CD4-positive, alpha-beta memory T cell (primary cell): ENCODE results near the gene KLKB1. TPM values are rescaled to one million over a fixed set of nuclear protein-coding genes. Genes with fewer than 3 reads are reported as not detected.
A peak's percentile ranks its signal among the peaks of the same experiment; 100 is the strongest.

Source experiments
- CTCF ChIA-PET: fragments of 350-600 bp; sonication (Branson Sonifier 250); formaldehyde crosslinking; loops from one replicate; lab custom pipeline; 2021; ENCODE audit warnings: inconsistent platforms; ENCODE audit not compliant: partially characterized antibody; lab: Charles Lee
- POLR2A ChIA-PET: fragments of 350-600 bp; sonication (Branson Sonifier 250); formaldehyde crosslinking; loops from one replicate; lab custom pipeline; 2021; ENCODE audit not compliant: partially characterized antibody; lab: Charles Lee
- DNase-seq, 5 donors: peaks; one replicate each; pipeline versions ENCODE4 v3.0.0 to v3.0.0-alpha.2; 2020 to 2022; ENCODE audit warnings: mixed read lengths in 1 of 5
- H3K27ac ChIP-seq: one replicate; pipeline ENCODE4 v1.7.0; 2013; ENCODE audit warnings: low read depth, low read length
- H3K27me3 ChIP-seq: 2 replicates; pipeline ENCODE4 v1.7.0; 2013; ENCODE audit warnings: mild to moderate bottlenecking, low read length, moderate library complexity; ENCODE audit not compliant: insufficient read depth
- H3K36me3 ChIP-seq: 2 replicates; pipeline ENCODE4 v1.7.0; 2013; ENCODE audit warnings: mild to moderate bottlenecking, low read length, moderate library complexity; ENCODE audit not compliant: insufficient read depth
- H3K4me1 ChIP-seq: 2 replicates; pipeline ENCODE4 v1.7.0; 2013; ENCODE audit warnings: mild to moderate bottlenecking, low read length, moderate library complexity; ENCODE audit not compliant: insufficient read depth
- H3K4me3 ChIP-seq, 2 donors: one replicate each; pipeline ENCODE4 v1.7.0; 2013; ENCODE audit warnings: low read length in 2 of 2, mild to moderate bottlenecking in 1 of 2
- H3K9me3 ChIP-seq, 2 donors: one replicate each; pipeline ENCODE4 v1.7.0; 2013; ENCODE audit warnings: low read length in 2 of 2, control low read depth in 1 of 2; ENCODE audit not compliant: control insufficient read depth in 1 of 2
- H3K27ac Mint-ChIP-seq, 7 donors: one replicate each; pipeline ENCODE4 v1.8.0; 2020 to 2021; ENCODE audit warnings: mixed read lengths in 7 of 7, mild to moderate bottlenecking in 6 of 7, inconsistent platforms in 3 of 7, moderate library complexity in 3 of 7
- H3K27me3 Mint-ChIP-seq, 2 donors: one replicate each; pipeline ENCODE4 v1.8.0; 2020 to 2021; ENCODE audit warnings: mixed read lengths in 2 of 2
- H3K36me3 Mint-ChIP-seq, 2 donors: one replicate each; pipeline ENCODE4 v1.8.0; 2020 to 2021; ENCODE audit warnings: mixed read lengths in 2 of 2, inconsistent platforms in 1 of 2, mild to moderate bottlenecking in 1 of 2
- H3K4me1 Mint-ChIP-seq, 4 donors: one replicate each; pipeline ENCODE4 v1.8.0; 2020 to 2021; ENCODE audit warnings: mixed read lengths in 4 of 4, mild to moderate bottlenecking in 1 of 4
- H3K4me3 Mint-ChIP-seq, 8 donors: one replicate each; pipeline ENCODE4 v1.8.0; 2020 to 2021; ENCODE audit warnings: mixed read lengths in 8 of 8, mild to moderate bottlenecking in 7 of 8, moderate library complexity in 6 of 8, inconsistent platforms in 3 of 8
- H3K9me3 Mint-ChIP-seq, 8 donors: one replicate each; pipeline ENCODE4 v1.8.0; 2020 to 2021; ENCODE audit warnings: mixed read lengths in 8 of 8, mild to moderate bottlenecking in 5 of 8, inconsistent platforms in 3 of 8, moderate library complexity in 1 of 8
- intact Hi-C: fragments of 100-400 bp; cut with micrococcal nuclease; formaldehyde crosslinking; loops from one replicate; pipeline ENCODE4 v1.15.1; 2023
- polyA plus RNA-seq, 2 donors: library from polyadenylated mRNA; unstranded; fragments of 300-500 nt; fragmentation: Illumina TruSeq; gene quantifications; one replicate each; pipeline ENCODE4 v1.2.3, GENCODE V29; 2021
- total RNA-seq, 2 experiments: library from RNA; stranded (reverse); gene quantifications; one replicate each; pipeline ENCODE4 v1.2.3, GENCODE V29; 2021

KLKB1 gene
- total and polyA plus RNA-seq, 4 experiments from 2014 or later: 1.2 to 1.4 TPM; not detected in 2

GRCh38 chr4:186203406-186203805, 23.9 kb upstream of the KLKB1 start:
- Mint-ChIP-seq H3K9me3 (no peaks in the 10 kb centered on the region), H3K36me3 (peaks cover 12 to 14% of the 10 kb centered on the region in 2 donors), H3K27ac (peak overlapping the region in 5 of 7 donors; percentile 80 to 94 (median 89)), H3K4me1 (peaks cover 11 to 47% (median 19%) of the 10 kb centered on the region in 4 donors), H3K4me3 (peak overlapping the region in 4 of 8 donors; percentile 19 to 84 (median 50)), H3K27me3 (no peaks in the 10 kb centered on the region)
- H3K4me1 ChIP-seq: no peaks in the 10 kb centered on the region
- ChIA-PET POLR2A (interaction anchor here (2.8 to 6.6 kb wide), 2 partner anchors 11 to 135 kb away, joined by 11 to 131 read pairs; partner anchors contain the start of genes CYP4V2 and TLR3), CTCF (interaction anchor here (0.7 to 5.1 kb wide), 5 partner anchors 9 to 135 kb away, joined by 3 to 45 read pairs (median 7); partner anchors contain the start of genes CYP4V2 and TLR3)
- intact Hi-C loops: loop anchor here (5.0 to 10.0 kb wide), 3 partner anchors 41 to 1669 kb away; partner anchors contain the start of gene CCDC110
- DNase-seq: peak in 1 of 5 donors; percentile 53
- peak overlapping the region; percentile 34 for H3K27ac ChIP-seq
- H3K9me3 ChIP-seq: no peaks in the 10 kb centered on the region
- no peak overlapping the region for H3K4me3 ChIP-seq
- no peaks in the 10 kb centered on the region for H3K27me3 ChIP-seq
- no peaks in the 10 kb centered on the region for H3K36me3 ChIP-seq

GRCh38 chr4:186204103-186204559, 23.2 kb upstream of the KLKB1 start:
- Mint-ChIP-seq H3K27me3 (no peaks in the 10 kb centered on the region), H3K36me3 (peaks cover 15 to 21% of the 10 kb centered on the region in 2 donors), H3K4me3 (peak overlapping the region; percentile 34 to 84 (median 70)), H3K4me1 (peaks cover 11 to 47% (median 19%) of the 10 kb centered on the region in 4 donors), H3K9me3 (peaks cover 0 to 4% (median 0%) of the 10 kb centered on the region in 8 donors), H3K27ac (peak overlapping the region; percentile 9 to 97 (median 86))
- Histone ChIP-seq H3K4me1 (no peaks in the 10 kb centered on the region), H3K36me3 (no peaks in the 10 kb centered on the region), H3K27ac (peak overlapping the region; percentile 54), H3K27me3 (no peaks in the 10 kb centered on the region), H3K4me3 (peak overlapping the region in 1 of 2 donors; percentile 23), H3K9me3 (no peaks in the 10 kb centered on the region)
- peak in 4 of 5 donors; percentile 46 to 92 (median 80) for DNase-seq
- intact Hi-C loops: loop anchor here (1.0 to 10.0 kb wide), 4 partner anchors 13 to 1669 kb away; partner anchors contain the start of genes CCDC110 and CYP4V2
- POLR2A ChIA-PET: interaction anchor here (6.6 kb wide), 1 partner anchor 12 kb away, joined by 131 read pairs; the partner anchor contains the start of gene CYP4V2
- CTCF ChIA-PET: interaction anchor here (0.7 to 5.1 kb wide), 5 partner anchors 10 to 136 kb away, joined by 3 to 45 read pairs (median 7); partner anchors contain the start of genes CYP4V2 and TLR3

GRCh38 chr4:186204686-186205085, 22.6 kb upstream of the KLKB1 start:
- Mint-ChIP-seq H3K4me1 (peaks cover 11 to 47% (median 20%) of the 10 kb centered on the region in 4 donors), H3K4me3 (peak overlapping the region; percentile 29 to 84 (median 70)), H3K36me3 (peaks cover 21 to 27% of the 10 kb centered on the region in 2 donors), H3K9me3 (peaks cover 0 to 6% (median under 1%) of the 10 kb centered on the region in 8 donors), H3K27me3 (no peaks in the 10 kb centered on the region), H3K27ac (peak overlapping the region in 6 of 7 donors; percentile 74 to 97 (median 83))
- intact Hi-C loops: loop anchor here (1.0 to 10.0 kb wide), 4 partner anchors 13 to 1670 kb away; partner anchors contain the start of genes CCDC110 and CYP4V2
- Histone ChIP-seq H3K9me3 (no peaks in the 10 kb centered on the region), H3K4me3 (peak overlapping the region in 1 of 2 donors; percentile 23), H3K27me3 (no peaks in the 10 kb centered on the region), H3K36me3 (no peaks in the 10 kb centered on the region), H3K27ac (peak overlapping the region; percentile 54), H3K4me1 (no peaks in the 10 kb centered on the region)
- CTCF ChIA-PET: interaction anchor here (1.4 to 5.1 kb wide), 2 partner anchors 11 to 14 kb away, joined by 7 to 45 read pairs; partner anchors contain the start of gene CYP4V2
- POLR2A ChIA-PET: interaction anchor here (6.6 kb wide), 1 partner anchor 12 kb away, joined by 131 read pairs; the partner anchor contains the start of gene CYP4V2
- DNase-seq: peak in 1 of 5 donors; percentile 73

GRCh38 chr4:186205156-186205555, 22.2 kb upstream of the KLKB1 start:
- no peaks in the 10 kb centered on the region for H3K27me3 ChIP-seq
- H3K4me1 ChIP-seq: no peaks in the 10 kb centered on the region
- H3K36me3 ChIP-seq: no peaks in the 10 kb centered on the region
- Mint-ChIP-seq H3K4me3 (no peak overlapping the region), H3K36me3 (peaks cover 24 to 31% of the 10 kb centered on the region in 2 donors), H3K4me1 (peaks cover 11 to 47% (median 20%) of the 10 kb centered on the region in 4 donors), H3K9me3 (peaks cover 0 to 6% (median under 1%) of the 10 kb centered on the region in 8 donors), H3K27ac (peak overlapping the region in 5 of 7 donors; percentile 13 to 75 (median 42)), H3K27me3 (no peaks in the 10 kb centered on the region)
- peak overlapping the region; percentile 54 for H3K27ac ChIP-seq
- ChIA-PET POLR2A (interaction anchor here (6.6 kb wide), 1 partner anchor 13 kb away, joined by 131 read pairs; the partner anchor contains the start of gene CYP4V2), CTCF (interaction anchor here (1.0 to 5.1 kb wide), 2 partner anchors 14 to 137 kb away, joined by 4 to 45 read pairs; partner anchors contain the start of gene CYP4V2)
- H3K4me3 ChIP-seq: no peak overlapping the region
- DNase-seq: no peak
- intact Hi-C loops: loop anchor here (10.0 kb wide), 1 partner anchor 1670 kb away; no protein-coding TSS in a partner anchor
- no peaks in the 10 kb centered on the region for H3K9me3 ChIP-seq

- Histone ChIP-seq H3K27me3 (no peaks in the 10 kb centered on the region), H3K27ac (no peak overlapping the region), H3K36me3 (no peaks in the 10 kb centered on the region), H3K4me1 (no peaks in the 10 kb centered on the region), H3K9me3 (no peaks in the 10 kb centered on the region), H3K4me3 (no peak overlapping the region)
- Mint-ChIP-seq H3K36me3 (peaks cover 11% of the 10 kb centered on the region in 2 donors), H3K4me3 (no peak overlapping the region), H3K4me1 (peaks cover 0 to 4% (median 0%) of the 10 kb centered on the region in 4 donors), H3K27me3 (peaks cover 0 to 6% of the 10 kb centered on the region in 2 donors), H3K9me3 (peaks cover 0 to 3% (median 0%) of the 10 kb centered on the region in 8 donors), H3K27ac (no peak overlapping the region)
- POLR2A ChIA-PET: no interaction called here
- DNase-seq: no peak
- CTCF ChIA-PET: no interaction called here
- intact Hi-C loops: no loop called here
Observed at GRCh38 chr4:186216465-186217024, 10.8 kb upstream of the KLKB1 start.

- no peaks in the 10 kb centered on the region for H3K9me3 ChIP-seq
- no peak overlapping the region for H3K4me3 Mint-ChIP-seq
- H3K27ac ChIP-seq: no peak overlapping the region
- peaks cover 1 to 5% of the 10 kb centered on the region in 2 donors for H3K36me3 Mint-ChIP-seq
- no peak for DNase-seq
- H3K27ac Mint-ChIP-seq: no peak overlapping the region
- H3K27me3 Mint-ChIP-seq: peaks cover 0 to 6% of the 10 kb centered on the region in 2 donors
- H3K4me3 ChIP-seq: no peak overlapping the region
- no peaks in the 10 kb centered on the region for H3K4me1 ChIP-seq
- no peaks in the 10 kb centered on the region for H3K27me3 ChIP-seq
- POLR2A ChIA-PET: no interaction called here
- peaks cover 0 to 4% (median 0%) of the 10 kb centered on the region in 4 donors for H3K4me1 Mint-ChIP-seq
- CTCF ChIA-PET: no interaction called here
- H3K9me3 Mint-ChIP-seq: peaks cover 0 to 3% (median 0%) of the 10 kb centered on the region in 8 donors
- intact Hi-C loops: no loop called here
- no peaks in the 10 kb centered on the region for H3K36me3 ChIP-seq
Observed at GRCh38 chr4:186217733-186218293, 9.5 kb upstream of the KLKB1 start.
